Liver (tissue), 9 donors: Measurements from ENCODE around the gene MAP2K6. TPM values are rescaled to one million over a fixed set of nuclear protein-coding genes. Genes with fewer than 3 reads are reported as not detected.

Experiments
- DNase-seq: peaks from one replicate; pipeline ENCODE4 v3.0.0-alpha.2; 2017; ENCODE audit warnings: low spot score
- H3K27ac ChIP-seq, 2 donors: one replicate each; pipeline ENCODE4 v1.7.0; 2013; ENCODE audit warnings: inconsistent platforms in 2 of 2, low read length in 2 of 2, control low read depth in 1 of 2, low read depth in 1 of 2, mild to moderate bottlenecking in 1 of 2
- H3K27me3 ChIP-seq, 4 donors: one replicate each; pipeline versions ENCODE4 v1.6.1 to v1.7.0; 2013; ENCODE audit warnings: low read length in 3 of 4, inconsistent platforms in 1 of 4, mild to moderate bottlenecking in 1 of 4, moderate library complexity in 1 of 4; ENCODE audit not compliant: control insufficient read depth in 4 of 4, insufficient read depth in 4 of 4
- H3K36me3 ChIP-seq, 4 donors: one replicate each; pipeline versions ENCODE4 v1.6.1 to v1.7.0; 2013; ENCODE audit warnings: low read length in 3 of 4, mild to moderate bottlenecking in 3 of 4, low read depth in 1 of 4, moderate library complexity in 1 of 4; ENCODE audit not compliant: control insufficient read depth in 4 of 4, insufficient read depth in 3 of 4
- H3K4me1 ChIP-seq, 4 donors: one replicate each; pipeline versions ENCODE4 v1.6.1 to v1.7.0; 2013; ENCODE audit warnings: low read length in 3 of 4, mild to moderate bottlenecking in 3 of 4, moderate library complexity in 1 of 4; ENCODE audit not compliant: control insufficient read depth in 4 of 4, insufficient read depth in 4 of 4
- H3K4me3 ChIP-seq, 3 donors: one replicate each; pipeline versions ENCODE4 v1.6.1 to v1.7.0; 2013; ENCODE audit warnings: low read length in 3 of 3, control low read depth in 1 of 3, low read depth in 1 of 3, mild to moderate bottlenecking in 1 of 3
- H3K9ac ChIP-seq, 2 donors: one replicate each; pipeline ENCODE4 v1.7.0; 2013; ENCODE audit warnings: low read length in 2 of 2, mild to moderate bottlenecking in 2 of 2, moderate library complexity in 2 of 2, control low read depth in 1 of 2, low read depth in 1 of 2
- H3K9me3 ChIP-seq, 4 donors: one replicate each; pipeline versions ENCODE4 v1.6.1 to v1.7.0; 2013; ENCODE audit warnings: low read length in 3 of 4; ENCODE audit not compliant: control insufficient read depth in 4 of 4
- ATF3 ChIP-seq: IDR thresholded peaks from 2 replicates; pipeline ENCODE4 v1.6.1; 2016; ENCODE audit warnings: antibody characterized with exemption
- CTCF ChIP-seq: fragments of 150-350 bp; IDR thresholded peaks from 2 replicates; pipeline ENCODE4 v1.5.1; 2017; ENCODE audit warnings: improper control_type of control experiment, low read depth, low read length; ENCODE audit not compliant: missing input control
- EGR1 ChIP-seq, 2 donors: IDR thresholded peaks; 2 replicates each; pipeline ENCODE4 v1.6.1; 2016 to 2018; ENCODE audit warnings: antibody characterized with exemption in 2 of 2, low read depth in 2 of 2
- FOXA1 ChIP-seq: IDR thresholded peaks from 2 replicates; pipeline ENCODE4 v1.6.1; 2016; ENCODE audit warnings: antibody characterized with exemption
- FOXA2 ChIP-seq: IDR thresholded peaks from 2 replicates; pipeline ENCODE4 v1.6.1; 2016; ENCODE audit warnings: antibody characterized with exemption
- GABPA ChIP-seq, 2 donors: IDR thresholded peaks in 1 of 2; conservative IDR thresholded peaks in 1 of 2; 2 replicates each; pipeline ENCODE4 v1.6.1; 2016; ENCODE audit warnings: antibody characterized with exemption in 2 of 2, mild to moderate bottlenecking in 1 of 2, moderate library complexity in 1 of 2
- HNF4A ChIP-seq, 2 donors: conservative IDR thresholded peaks; 2 replicates each; pipeline ENCODE4 v1.6.1; 2016; ENCODE audit warnings: antibody characterized with exemption in 2 of 2, mild to moderate bottlenecking in 2 of 2
- HNF4G ChIP-seq: IDR thresholded peaks from 2 replicates; pipeline ENCODE4 v1.6.1; 2016; ENCODE audit warnings: antibody characterized with exemption
- JUND ChIP-seq, 2 donors: IDR thresholded peaks; 2 replicates each; pipeline ENCODE4 v1.6.1; 2016; ENCODE audit warnings: antibody characterized with exemption in 2 of 2
- MAX ChIP-seq: IDR thresholded peaks from 2 replicates; pipeline ENCODE4 v1.6.1; 2016; ENCODE audit warnings: antibody characterized with exemption
- NR2F2 ChIP-seq: IDR thresholded peaks from 2 replicates; pipeline ENCODE4 v1.6.1; 2016; ENCODE audit warnings: antibody characterized with exemption
- RAD21 ChIP-seq, 2 donors: IDR thresholded peaks; 2 replicates each; pipeline ENCODE4 v1.6.1; 2016; ENCODE audit warnings: antibody characterized with exemption in 2 of 2, mild to moderate bottlenecking in 2 of 2
- RXRA ChIP-seq, 2 donors: IDR thresholded peaks; 2 replicates each; pipeline ENCODE4 v1.6.1; 2017 to 2018; ENCODE audit warnings: antibody characterized with exemption in 2 of 2, mild to moderate bottlenecking in 1 of 2
- SP1 ChIP-seq: IDR thresholded peaks from 2 replicates; pipeline ENCODE4 v1.6.1; 2018; ENCODE audit warnings: antibody characterized with exemption, mild to moderate bottlenecking
- TAF1 ChIP-seq: conservative IDR thresholded peaks from 2 replicates; pipeline ENCODE4 v1.6.1; 2016; ENCODE audit warnings: antibody characterized with exemption, mild to moderate bottlenecking
- YY1 ChIP-seq: IDR thresholded peaks from 2 replicates; pipeline ENCODE4 v1.6.1; 2016; ENCODE audit warnings: antibody characterized with exemption, mild to moderate bottlenecking
- WGBS: extraction: QIAGEN DNeasy Blood & Tissue Kit; methylation state at CpG from one replicate; pipeline ENCODE4 v1.1.7; 2013; 5-methylcytosine and 5-hydroxymethylcytosine counted together
- polyA plus RNA-seq, 2 donors: library from polyadenylated mRNA; stranded (reverse) in 1 of 2; unstranded in 1 of 2; fragments of 200-250 nt in 1 of 2; fragments of >200 nt in 1 of 2; fragmentation: Nextera tagmentation in 1 of 2; extraction: Ambion mirVana in 1 of 2; gene quantifications; one replicate each; pipeline versions ENCODE4 v1.2.1 to v1.2.3, GENCODE V29; 2013 to 2015
- total RNA-seq, 2 donors: library from RNA; depleted of rRNA; stranded (reverse); fragments of >200 nt; gene quantifications; one replicate each; pipeline ENCODE4 v1.2.3, GENCODE V29; 2014
- donor health status: healthy.
- donor health status: healthy.
- donor health status: healthy.
- donor health status: healthy.
- donor health status: healthy.

Gene MAP2K6
- total and polyA plus RNA-seq, 4 donors, result 0.31 to 5.4 (median 2.6) TPM

GRCh38 chr17:69417545-69418483 is 3.3 kb downstream of the MAP2K6 start:
- Histone ChIP-seq H3K4me3 (no peak overlapping the region), H3K36me3 (no peaks in the 10 kb centered on the region), H3K9ac (no peak overlapping the region), H3K27ac (no peak overlapping the region), H3K4me1 (peaks cover 0 to 16% (median 11%) of the 10 kb centered on the region in 4 donors), H3K27me3 (no peaks in the 10 kb centered on the region), H3K9me3 (no peaks in the 10 kb centered on the region)
- WGBS, result 71% methylated on average over 5 of the region's 5 CpGs
- no peak for TF ChIP-seq EGR1 (IDR thresholded peaks at IDR 0.05; ENCODE audit: low read depth in 2 of 2)
- no peak for TF ChIP-seq TAF1
- no peak for TF ChIP-seq ATF3
- no peak for TF ChIP-seq RXRA (IDR thresholded peaks at IDR 0.05)
- TF ChIP-seq NR2F2, result no peak
- TF ChIP-seq MAX, result no peak
- no peak for DNase-seq

GRCh38 chr17:69418535-69418934 is 4.0 kb downstream of the MAP2K6 start:
- no peak overlapping the region for H3K27ac ChIP-seq
- no peak for DNase-seq
- WGBS, result 84% methylated on average over 2 of the region's 2 CpGs
- TF ChIP-seq RAD21 (IDR thresholded peaks at IDR 0.05), result no peak
- no peak for TF ChIP-seq EGR1 (IDR thresholded peaks at IDR 0.05; ENCODE audit: low read depth in 2 of 2)
- TF ChIP-seq HNF4A (conservative IDR thresholded peaks at IDR 0.05), result no peak
- TF ChIP-seq JUND (IDR thresholded peaks at IDR 0.05), result no peak
- no peak for TF ChIP-seq SP1
- no peak for TF ChIP-seq FOXA2
- TF ChIP-seq RXRA (IDR thresholded peaks at IDR 0.05), result no peak
- TF ChIP-seq FOXA1, result no peak
- no peak for TF ChIP-seq HNF4G
- no peak for TF ChIP-seq ATF3
- TF ChIP-seq GABPA (IDR thresholded peaks at IDR 0.05 in 1 of 2, conservative IDR thresholded peaks at IDR 0.05 in 1 of 2), result no peak
- no peak for TF ChIP-seq CTCF
- TF ChIP-seq YY1, result no peak
- no peak for TF ChIP-seq NR2F2
- peaks cover 2 to 16% (median 11%) of the 10 kb centered on the region in 4 donors for H3K4me1 ChIP-seq
- no peaks in the 10 kb centered on the region for H3K9me3 ChIP-seq
- no peak overlapping the region for H3K9ac ChIP-seq
- H3K27me3 ChIP-seq, result no peaks in the 10 kb centered on the region
- no peak overlapping the region for H3K4me3 ChIP-seq
- H3K36me3 ChIP-seq, result no peaks in the 10 kb centered on the region
